Measurements from ENCODE around the gene FGFR3. TPM values are rescaled to one million over a fixed set of nuclear protein-coding genes. Genes with fewer than 3 reads are reported as not detected.
A peak's percentile ranks its signal among the peaks of the same experiment; 100 is the strongest.

FGFR3 gene
- total RNA-seq, 3 donors from 2014 or later (not counting 1 experiment from before 2014, with no cell fraction given): not detected

DNA sequence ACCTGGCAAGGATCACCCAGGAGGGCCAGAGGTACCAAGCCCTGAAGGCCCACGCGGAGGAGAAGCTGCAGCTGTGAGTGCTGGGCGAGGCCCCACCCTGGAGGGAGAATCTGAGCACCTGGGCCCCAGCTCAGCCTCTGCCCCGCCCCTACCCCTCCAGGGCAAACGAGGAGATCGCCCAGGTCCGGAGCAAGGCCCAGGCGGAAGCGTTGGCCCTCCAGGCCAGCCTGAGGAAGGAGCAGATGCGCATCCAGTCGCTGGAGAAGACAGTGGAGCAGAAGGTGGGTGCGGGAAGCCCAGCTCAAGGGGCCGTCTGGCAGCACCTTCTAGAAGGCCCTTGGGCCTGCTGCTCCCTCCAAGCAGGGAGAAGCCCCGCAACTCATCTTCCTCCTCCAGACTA is 48.5 kb upstream of the FGFR3 start:
- H3K27me3 Mint-ChIP-seq (ENCODE audit: low read depth in 2 of 2): no peaks in the 10 kb centered on the region
- no peaks in the 10 kb centered on the region for H3K4me1 Mint-ChIP-seq

DNA sequence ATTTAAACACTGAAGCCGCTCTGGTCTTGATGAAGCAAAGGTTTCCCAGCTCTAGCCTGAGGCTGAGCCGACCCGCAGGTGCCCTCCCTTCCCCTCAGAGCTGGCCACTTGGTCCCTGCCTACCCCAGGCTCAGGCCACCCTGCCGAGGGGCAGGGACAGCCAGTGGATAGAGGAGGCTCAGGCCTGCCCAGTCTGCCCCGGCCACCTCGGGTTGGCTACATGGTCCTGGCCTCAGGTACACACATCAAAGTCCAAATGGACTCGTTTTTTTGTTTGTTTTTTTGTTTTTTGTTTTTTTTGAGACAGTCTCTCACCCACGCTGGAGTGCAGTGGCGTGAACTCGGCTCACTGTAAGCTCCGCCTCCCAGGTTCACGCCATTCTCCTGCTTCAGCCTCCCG is 47.9 kb upstream of the FGFR3 start:
- no peaks in the 10 kb centered on the region for H3K9me3 Mint-ChIP-seq
- H3K27ac Mint-ChIP-seq: no peak overlapping the region
- no peaks in the 10 kb centered on the region for H3K36me3 Mint-ChIP-seq
- intact Hi-C loops (cut with micrococcal nuclease): loop anchor here (10.0 kb wide), 1 partner anchor 70 kb away; no protein-coding TSS in a partner anchor
- H3K9me3 ChIP-seq (ENCODE audit: control insufficient read depth, insufficient read depth, low read length): no peaks in the 10 kb centered on the region
- DNase-seq (no peak), ATAC-seq (no peak)
- no peaks in the 10 kb centered on the region for H3K27me3 ChIP-seq (ENCODE audit: control insufficient read depth, insufficient read depth, low read length)
- TF ChIP-seq, protein P1, sequence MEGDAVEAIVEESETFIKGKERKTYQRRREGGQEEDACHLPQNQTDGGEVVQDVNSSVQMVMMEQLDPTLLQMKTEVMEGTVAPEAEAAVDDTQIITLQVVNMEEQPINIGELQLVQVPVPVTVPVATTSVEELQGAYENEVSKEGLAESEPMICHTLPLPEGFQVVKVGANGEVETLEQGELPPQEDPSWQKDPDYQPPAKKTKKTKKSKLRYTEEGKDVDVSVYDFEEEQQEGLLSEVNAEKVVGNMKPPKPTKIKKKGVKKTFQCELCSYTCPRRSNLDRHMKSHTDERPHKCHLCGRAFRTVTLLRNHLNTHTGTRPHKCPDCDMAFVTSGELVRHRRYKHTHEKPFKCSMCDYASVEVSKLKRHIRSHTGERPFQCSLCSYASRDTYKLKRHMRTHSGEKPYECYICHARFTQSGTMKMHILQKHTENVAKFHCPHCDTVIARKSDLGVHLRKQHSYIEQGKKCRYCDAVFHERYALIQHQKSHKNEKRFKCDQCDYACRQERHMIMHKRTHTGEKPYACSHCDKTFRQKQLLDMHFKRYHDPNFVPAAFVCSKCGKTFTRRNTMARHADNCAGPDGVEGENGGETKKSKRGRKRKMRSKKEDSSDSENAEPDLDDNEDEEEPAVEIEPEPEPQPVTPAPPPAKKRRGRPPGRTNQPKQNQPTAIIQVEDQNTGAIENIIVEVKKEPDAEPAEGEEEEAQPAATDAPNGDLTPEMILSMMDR (IDR thresholded peaks at IDR 0.05): no peak
- H3K4me1 ChIP-seq (ENCODE audit: control insufficient read depth, insufficient read depth, low read length): peaks cover 10% of the 10 kb centered on the region
- WGBS (ENCODE audit: insufficient coverage): 89% methylated on average over 13 of the region's 13 CpGs
- no peaks in the 10 kb centered on the region for H3K4me1 Mint-ChIP-seq
- H3K4me3 ChIP-seq (ENCODE audit: low read length): no peak overlapping the region
- H3K27ac ChIP-seq (ENCODE audit: low read length): no peak overlapping the region
- H3K4me3 Mint-ChIP-seq: no peak overlapping the region
- peaks cover 12% of the 10 kb centered on the region for H3K36me3 ChIP-seq (ENCODE audit: control insufficient read depth, insufficient read depth, low read length)
- no peaks in the 10 kb centered on the region for H3K27me3 Mint-ChIP-seq (ENCODE audit: low read depth in 2 of 2)

More for the DNA sequence above, 48.5 kb upstream of the FGFR3 start:
- ATAC-seq (no peak), DNase-seq (no peak)
- H3K9me3 Mint-ChIP-seq: no peaks in the 10 kb centered on the region
- H3K27me3 ChIP-seq (ENCODE audit: control insufficient read depth, insufficient read depth, low read length): no peaks in the 10 kb centered on the region
- no peak overlapping the region for H3K27ac ChIP-seq (ENCODE audit: low read length)
- WGBS (ENCODE audit: insufficient coverage): 98% methylated on average over 14 of the region's 14 CpGs
- no peaks in the 10 kb centered on the region for H3K36me3 Mint-ChIP-seq
- peaks cover 10% of the 10 kb centered on the region for H3K4me1 ChIP-seq (ENCODE audit: control insufficient read depth, insufficient read depth, low read length)
- H3K4me3 ChIP-seq (ENCODE audit: low read length): no peak overlapping the region
- TF ChIP-seq, protein P1 (IDR thresholded peaks at IDR 0.05): no peak
- H3K9me3 ChIP-seq (ENCODE audit: control insufficient read depth, insufficient read depth, low read length): no peaks in the 10 kb centered on the region
- H3K4me3 Mint-ChIP-seq: no peak overlapping the region
- peaks cover 14% of the 10 kb centered on the region for H3K36me3 ChIP-seq (ENCODE audit: control insufficient read depth, insufficient read depth, low read length)
- intact Hi-C loops (cut with micrococcal nuclease): loop anchor here (10.0 kb wide), 1 partner anchor 70 kb away; no protein-coding TSS in a partner anchor
- H3K27ac Mint-ChIP-seq: no peak overlapping the region

DNA sequence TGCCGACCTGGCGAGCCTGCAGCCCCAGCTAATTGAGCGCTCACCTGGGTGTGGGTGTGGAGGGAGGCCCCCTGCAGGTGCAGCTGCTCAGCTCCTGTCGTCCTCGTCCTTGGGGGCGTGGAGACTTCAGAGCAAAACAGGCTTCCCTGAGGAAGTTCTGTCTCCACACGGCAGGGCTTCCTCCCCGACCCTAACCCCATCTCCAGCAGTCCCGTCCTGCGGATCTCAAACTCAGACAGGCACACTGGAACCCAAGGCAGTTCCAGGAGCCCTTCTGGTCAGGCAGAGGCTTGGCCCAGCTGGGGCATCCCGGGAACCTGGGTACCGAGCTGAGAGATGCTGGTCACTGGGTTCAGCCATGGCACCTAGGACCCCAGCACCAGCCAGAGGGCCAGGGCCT is 47.4 kb upstream of the FGFR3 start:
- no peak for DNase-seq
- Mint-ChIP-seq H3K27ac (no peak overlapping the region), H3K4me1 (no peaks in the 10 kb centered on the region), H3K9me3 (no peaks in the 10 kb centered on the region), H3K27me3 (ENCODE audit: low read depth in 2 of 2) (no peaks in the 10 kb centered on the region), H3K4me3 (no peak overlapping the region), H3K36me3 (no peaks in the 10 kb centered on the region)
- H3K27me3 ChIP-seq (ENCODE audit: control insufficient read depth, insufficient read depth, low read length): no peaks in the 10 kb centered on the region
- intact Hi-C loops (cut with micrococcal nuclease): loop anchor here (10.0 kb wide), 1 partner anchor 69 kb away; no protein-coding TSS in a partner anchor
- peaks cover 10% of the 10 kb centered on the region for H3K4me1 ChIP-seq (ENCODE audit: control insufficient read depth, insufficient read depth, low read length)
- no peak for ATAC-seq
- no peak overlapping the region for H3K4me3 ChIP-seq (ENCODE audit: low read length)
- no peaks in the 10 kb centered on the region for H3K9me3 ChIP-seq (ENCODE audit: control insufficient read depth, insufficient read depth, low read length)
- peaks cover 8% of the 10 kb centered on the region for H3K36me3 ChIP-seq (ENCODE audit: control insufficient read depth, insufficient read depth, low read length)
- WGBS (ENCODE audit: insufficient coverage): 88% methylated on average over 12 of the region's 12 CpGs
- H3K27ac ChIP-seq (ENCODE audit: low read length): no peak overlapping the region
- TF ChIP-seq, protein P1 (IDR thresholded peaks at IDR 0.05): no peak

DNA sequence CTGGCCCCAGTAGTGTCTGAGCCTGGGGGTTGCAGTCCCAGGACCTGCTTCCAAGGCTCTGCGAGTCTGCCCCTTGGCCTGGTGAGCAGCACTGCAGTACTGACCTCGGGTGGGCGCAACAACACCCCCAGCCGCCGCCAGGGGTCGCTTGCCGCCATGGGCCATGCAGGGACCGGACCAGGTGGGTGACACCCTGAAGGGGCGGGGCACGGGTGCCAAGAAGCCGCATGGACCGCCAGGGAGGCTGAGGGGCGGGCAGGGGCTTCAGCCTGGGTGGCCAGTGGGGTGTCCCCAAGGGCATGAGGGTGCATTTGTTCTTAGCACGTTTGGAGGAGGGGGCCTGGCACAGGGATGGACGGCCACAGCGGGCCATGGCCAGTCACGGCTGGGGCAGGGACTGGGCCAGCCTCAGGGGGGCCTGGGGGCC is 46.8 kb upstream of the FGFR3 start:
- TF ChIP-seq, protein P1 (IDR thresholded peaks at IDR 0.05): peak; percentile 66
- intact Hi-C loops (cut with micrococcal nuclease): loop anchor here (10.0 kb wide), 1 partner anchor 69 kb away; no protein-coding TSS in a partner anchor
- H3K27me3 ChIP-seq (ENCODE audit: control insufficient read depth, insufficient read depth, low read length): no peaks in the 10 kb centered on the region

More for the DNA sequence above, 46.8 kb upstream of the FGFR3 start:
- Mint-ChIP-seq H3K9me3 (no peaks in the 10 kb centered on the region), H3K27ac (no peak overlapping the region), H3K27me3 (ENCODE audit: low read depth in 2 of 2) (no peaks in the 10 kb centered on the region), H3K4me3 (no peak overlapping the region), H3K36me3 (no peaks in the 10 kb centered on the region), H3K4me1 (no peaks in the 10 kb centered on the region)
- 23% methylated on average over 17 of the region's 17 CpGs for WGBS (ENCODE audit: insufficient coverage)
- H3K4me1 ChIP-seq (ENCODE audit: control insufficient read depth, insufficient read depth, low read length): peaks cover 10% of the 10 kb centered on the region
- peak; percentile 66 to 81 for DNase-seq
- H3K9me3 ChIP-seq (ENCODE audit: control insufficient read depth, insufficient read depth, low read length): no peaks in the 10 kb centered on the region
- no peak overlapping the region for H3K27ac ChIP-seq (ENCODE audit: low read length)
- H3K4me3 ChIP-seq (ENCODE audit: low read length): no peak overlapping the region
- ATAC-seq: peak; percentile 54 to 83 (median 83)
- peaks cover 6% of the 10 kb centered on the region for H3K36me3 ChIP-seq (ENCODE audit: control insufficient read depth, insufficient read depth, low read length)
